ENCODE data around the gene NDUFS8.

The NDUFS8 gene

GRCh38 chr11:68022531-68022930, 8.0 kb upstream of the NDUFS8 start:
- H2AFZ ChIP-seq (ENCODE audit: low read depth, low read length): no peak overlapping the region
- H2BK120ac ChIP-seq (ENCODE audit: low read depth, low read length): no peak overlapping the region
- no peak overlapping the region for H3K4me3 ChIP-seq (ENCODE audit: insufficient read depth in 1 of 2, low read depth in 1 of 2, low read length in 2 of 2)
- no peak overlapping the region for H2BK12ac ChIP-seq (ENCODE audit: low read length in 2 of 2)
- H2BK15ac ChIP-seq (ENCODE audit: low read depth, poor library complexity, severe bottlenecking): no peak overlapping the region
- no peak overlapping the region for H4K91ac ChIP-seq (ENCODE audit: low read length)
- no peaks in the 10 kb centered on the region for H3K27me3 ChIP-seq (ENCODE audit: control insufficient read depth in 1 of 2, insufficient read depth in 1 of 2, low read length in 2 of 2)
- no peak overlapping the region for H2BK5ac ChIP-seq (ENCODE audit: low read depth, low read length, poor library complexity, severe bottlenecking)
- no peak overlapping the region for H3K4ac ChIP-seq (ENCODE audit: low read depth in 1 of 2, low read length in 2 of 2)
- peaks cover 28 to 41% of the 10 kb centered on the region in 2 experiments for H3K36me3 ChIP-seq (ENCODE audit: control insufficient read depth in 1 of 2, insufficient read depth in 2 of 2, low read depth in 1 of 2, low read length in 2 of 2)
- H3K23ac ChIP-seq (ENCODE audit: low read length in 2 of 2): no peak overlapping the region
- no peaks in the 10 kb centered on the region for H3K9me3 ChIP-seq (ENCODE audit: control insufficient read depth, low read length)
- H3K4me1 ChIP-seq (ENCODE audit: control insufficient read depth, insufficient read depth, low read depth, low read length): peaks cover 36% of the 10 kb centered on the region
- H2AK5ac ChIP-seq (ENCODE audit: low read length, severe bottlenecking): no peak overlapping the region
- H3K79me1 ChIP-seq (replicated peaks; ENCODE audit: low read length, poor library complexity, severe bottlenecking): peaks cover 2% of the 10 kb centered on the region
- no peak overlapping the region for H3K27ac ChIP-seq (ENCODE audit: low read length, poor library complexity, severe bottlenecking)
- no peak for DNase-seq
- no peak overlapping the region for H3K18ac ChIP-seq (ENCODE audit: low read depth in 1 of 2, low read length in 2 of 2)
- H4K8ac ChIP-seq (ENCODE audit: low read length): no peak overlapping the region
- no peak overlapping the region for H3K14ac ChIP-seq (ENCODE audit: low read length in 2 of 2)
- no peak overlapping the region for H3K4me2 ChIP-seq (ENCODE audit: low read length, poor library complexity, severe bottlenecking)
- WGBS: 95% methylated on average over 12 of the region's 13 CpGs
- no peak overlapping the region for H3K9ac ChIP-seq (ENCODE audit: low read length)

GRCh38 chr11:68024508-68024907, 6.0 kb upstream of the NDUFS8 start:
- H2AFZ ChIP-seq (ENCODE audit: low read depth, low read length): no peak overlapping the region

GRCh38 chr11:68025047-68025446, 5.4 kb upstream of the NDUFS8 start:
- peaks cover 48% of the 10 kb centered on the region for H3K4me1 ChIP-seq (ENCODE audit: control insufficient read depth, insufficient read depth, low read depth, low read length)
- no peaks in the 10 kb centered on the region for H3K9me3 ChIP-seq (ENCODE audit: control insufficient read depth, low read length)
- 70% methylated on average over 4 of the region's 5 CpGs for WGBS

More at GRCh38 chr11:68024508-68024907, 6.0 kb upstream of the NDUFS8 start:
- Histone ChIP-seq H3K9ac (ENCODE audit: low read length) (no peak overlapping the region), H2AK5ac (ENCODE audit: low read length, severe bottlenecking) (no peak overlapping the region), H3K4me3 (ENCODE audit: insufficient read depth in 1 of 2, low read depth in 1 of 2, low read length in 2 of 2) (no peak overlapping the region), H3K23ac (ENCODE audit: low read length in 2 of 2) (no peak overlapping the region), H3K4ac (ENCODE audit: low read depth in 1 of 2, low read length in 2 of 2) (no peak overlapping the region), H3K4me1 (ENCODE audit: control insufficient read depth, insufficient read depth, low read depth, low read length) (peaks cover 44% of the 10 kb centered on the region), H3K14ac (ENCODE audit: low read length in 2 of 2) (no peak overlapping the region), H3K4me2 (ENCODE audit: low read length, poor library complexity, severe bottlenecking) (no peak overlapping the region), H2BK15ac (ENCODE audit: low read depth, poor library complexity, severe bottlenecking) (no peak overlapping the region), H3K9me3 (ENCODE audit: control insufficient read depth, low read length) (no peaks in the 10 kb centered on the region), H3K79me1 (replicated peaks; ENCODE audit: low read length, poor library complexity, severe bottlenecking) (peaks cover 4% of the 10 kb centered on the region), H3K18ac (ENCODE audit: low read depth in 1 of 2, low read length in 2 of 2) (no peak overlapping the region), H3K27me3 (ENCODE audit: control insufficient read depth in 1 of 2, insufficient read depth in 1 of 2, low read length in 2 of 2) (no peaks in the 10 kb centered on the region), H3K27ac (ENCODE audit: low read length, poor library complexity, severe bottlenecking) (no peak overlapping the region), H2BK12ac (ENCODE audit: low read length in 2 of 2) (no peak overlapping the region), H3K36me3 (ENCODE audit: control insufficient read depth in 1 of 2, insufficient read depth in 2 of 2, low read depth in 1 of 2, low read length in 2 of 2) (peaks cover 22 to 42% of the 10 kb centered on the region in 2 experiments), H4K91ac (ENCODE audit: low read length) (no peak overlapping the region), H2BK5ac (ENCODE audit: low read depth, low read length, poor library complexity, severe bottlenecking) (no peak overlapping the region), H4K8ac (ENCODE audit: low read length) (no peak overlapping the region), H2BK120ac (ENCODE audit: low read depth, low read length) (no peak overlapping the region)
- DNase-seq: no peak
- WGBS: 91% methylated on average over 5 of the region's 5 CpGs

GRCh38 chr11:68026391-68027105, 3.9 kb upstream of the NDUFS8 start:
- no peak overlapping the region for H3K27ac ChIP-seq (ENCODE audit: low read length, poor library complexity, severe bottlenecking)
- peak overlapping the region; percentile 14 for H2BK5ac ChIP-seq (ENCODE audit: low read depth, low read length, poor library complexity, severe bottlenecking)
- no peaks in the 10 kb centered on the region for H3K9me3 ChIP-seq (ENCODE audit: control insufficient read depth, low read length)
- H2AK5ac ChIP-seq (ENCODE audit: low read length, severe bottlenecking): peak overlapping the region; percentile 98
- peaks cover 21 to 40% of the 10 kb centered on the region in 2 experiments for H3K36me3 ChIP-seq (ENCODE audit: control insufficient read depth in 1 of 2, insufficient read depth in 2 of 2, low read depth in 1 of 2, low read length in 2 of 2)
- no peak overlapping the region for H2BK15ac ChIP-seq (ENCODE audit: low read depth, poor library complexity, severe bottlenecking)
- no peak overlapping the region for H3K23ac ChIP-seq (ENCODE audit: low read length in 2 of 2)
- H3K79me1 ChIP-seq (replicated peaks; ENCODE audit: low read length, poor library complexity, severe bottlenecking): peaks cover 5% of the 10 kb centered on the region
- DNase-seq: no peak
- H3K4me2 ChIP-seq (ENCODE audit: low read length, poor library complexity, severe bottlenecking): no peak overlapping the region
- no peak overlapping the region for H3K4me3 ChIP-seq (ENCODE audit: insufficient read depth in 1 of 2, low read depth in 1 of 2, low read length in 2 of 2)
- no peak overlapping the region for H4K8ac ChIP-seq (ENCODE audit: low read length)
- no peaks in the 10 kb centered on the region for H3K27me3 ChIP-seq (ENCODE audit: control insufficient read depth in 1 of 2, insufficient read depth in 1 of 2, low read length in 2 of 2)
- 92% methylated on average over 18 of the region's 18 CpGs for WGBS
- H3K4ac ChIP-seq (ENCODE audit: low read depth in 1 of 2, low read length in 2 of 2): no peak overlapping the region
- no peak overlapping the region for H3K18ac ChIP-seq (ENCODE audit: low read depth in 1 of 2, low read length in 2 of 2)
- H3K14ac ChIP-seq (ENCODE audit: low read length in 2 of 2): no peak overlapping the region
- H3K4me1 ChIP-seq (ENCODE audit: control insufficient read depth, insufficient read depth, low read depth, low read length): peaks cover 37% of the 10 kb centered on the region
- peak overlapping the region; percentile 64 for H4K91ac ChIP-seq (ENCODE audit: low read length)
- H2AFZ ChIP-seq (ENCODE audit: low read depth, low read length): no peak overlapping the region
- no peak overlapping the region for H2BK120ac ChIP-seq (ENCODE audit: low read depth, low read length)
- no peak overlapping the region for H2BK12ac ChIP-seq (ENCODE audit: low read length in 2 of 2)
- H3K9ac ChIP-seq (ENCODE audit: low read length): no peak overlapping the region

More at GRCh38 chr11:68025047-68025446, 5.4 kb upstream of the NDUFS8 start:
- Histone ChIP-seq H2BK12ac (ENCODE audit: low read length in 2 of 2) (no peak overlapping the region), H3K18ac (ENCODE audit: low read depth in 1 of 2, low read length in 2 of 2) (no peak overlapping the region), H3K27me3 (ENCODE audit: control insufficient read depth in 1 of 2, insufficient read depth in 1 of 2, low read length in 2 of 2) (no peaks in the 10 kb centered on the region), H3K27ac (ENCODE audit: low read length, poor library complexity, severe bottlenecking) (no peak overlapping the region), H3K4me2 (ENCODE audit: low read length, poor library complexity, severe bottlenecking) (no peak overlapping the region), H3K23ac (ENCODE audit: low read length in 2 of 2) (no peak overlapping the region), H3K36me3 (ENCODE audit: control insufficient read depth in 1 of 2, insufficient read depth in 2 of 2, low read depth in 1 of 2, low read length in 2 of 2) (peaks cover 22 to 42% of the 10 kb centered on the region in 2 experiments), H3K14ac (ENCODE audit: low read length in 2 of 2) (no peak overlapping the region), H3K4ac (ENCODE audit: low read depth in 1 of 2, low read length in 2 of 2) (no peak overlapping the region), H3K9ac (ENCODE audit: low read length) (no peak overlapping the region), H3K4me3 (ENCODE audit: insufficient read depth in 1 of 2, low read depth in 1 of 2, low read length in 2 of 2) (no peak overlapping the region), H2BK15ac (ENCODE audit: low read depth, poor library complexity, severe bottlenecking) (no peak overlapping the region), H2BK5ac (ENCODE audit: low read depth, low read length, poor library complexity, severe bottlenecking) (no peak overlapping the region), H4K8ac (ENCODE audit: low read length) (no peak overlapping the region), H3K79me1 (replicated peaks; ENCODE audit: low read length, poor library complexity, severe bottlenecking) (peaks cover 5% of the 10 kb centered on the region), H4K91ac (ENCODE audit: low read length) (no peak overlapping the region), H2AK5ac (ENCODE audit: low read length, severe bottlenecking) (no peak overlapping the region), H2AFZ (ENCODE audit: low read depth, low read length) (no peak overlapping the region), H2BK120ac (ENCODE audit: low read depth, low read length) (no peak overlapping the region)
- DNase-seq: no peak

All from mesenchymal stem cell (in vitro differentiated cells and primary cell).